ENCODE data around the gene AMD1. TPM values are rescaled to one million over a fixed set of nuclear protein-coding genes. Genes with fewer than 3 reads are reported as not detected.

AMD1 gene
- total and polyA plus RNA-seq, 12 donors: 15.4 to 64.1 (median 43.5) TPM

DNA sequence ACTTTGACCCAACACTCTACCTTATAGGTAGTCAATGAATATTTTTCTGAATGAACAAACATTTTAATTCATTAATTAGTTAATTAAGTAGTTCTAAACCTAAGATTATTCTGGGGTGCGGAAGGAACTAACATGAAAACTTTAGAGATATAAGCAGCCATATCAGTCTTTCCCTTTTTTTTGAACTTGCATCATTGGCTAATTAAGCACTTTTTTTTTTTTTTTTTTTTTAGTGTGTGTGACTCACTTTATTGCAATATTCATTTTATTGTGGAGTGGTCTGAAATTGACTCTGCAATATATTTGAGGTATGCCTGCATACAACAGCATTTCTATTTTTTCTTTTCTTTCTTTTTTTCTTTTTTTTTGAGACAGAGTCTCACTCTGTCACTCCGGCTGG lies 21.8 kb upstream of the AMD1 start:
- DNase-seq: no peak
- Histone ChIP-seq H3K27ac (no peak overlapping the region), H3K4me1 (replicated peaks in 1 of 2) (no peaks in the 10 kb centered on the region), H3K9me3 (replicated peaks in 1 of 3) (no peaks in the 10 kb centered on the region), H3K27me3 (no peaks in the 10 kb centered on the region), H3K36me3 (replicated peaks in 1 of 2) (no peaks in the 10 kb centered on the region), H3K4me3 (no peak overlapping the region)
- TF ChIP-seq POLR2A (IDR thresholded peaks at IDR 0.05): no peak
- TF ChIP-seq, protein P1, sequence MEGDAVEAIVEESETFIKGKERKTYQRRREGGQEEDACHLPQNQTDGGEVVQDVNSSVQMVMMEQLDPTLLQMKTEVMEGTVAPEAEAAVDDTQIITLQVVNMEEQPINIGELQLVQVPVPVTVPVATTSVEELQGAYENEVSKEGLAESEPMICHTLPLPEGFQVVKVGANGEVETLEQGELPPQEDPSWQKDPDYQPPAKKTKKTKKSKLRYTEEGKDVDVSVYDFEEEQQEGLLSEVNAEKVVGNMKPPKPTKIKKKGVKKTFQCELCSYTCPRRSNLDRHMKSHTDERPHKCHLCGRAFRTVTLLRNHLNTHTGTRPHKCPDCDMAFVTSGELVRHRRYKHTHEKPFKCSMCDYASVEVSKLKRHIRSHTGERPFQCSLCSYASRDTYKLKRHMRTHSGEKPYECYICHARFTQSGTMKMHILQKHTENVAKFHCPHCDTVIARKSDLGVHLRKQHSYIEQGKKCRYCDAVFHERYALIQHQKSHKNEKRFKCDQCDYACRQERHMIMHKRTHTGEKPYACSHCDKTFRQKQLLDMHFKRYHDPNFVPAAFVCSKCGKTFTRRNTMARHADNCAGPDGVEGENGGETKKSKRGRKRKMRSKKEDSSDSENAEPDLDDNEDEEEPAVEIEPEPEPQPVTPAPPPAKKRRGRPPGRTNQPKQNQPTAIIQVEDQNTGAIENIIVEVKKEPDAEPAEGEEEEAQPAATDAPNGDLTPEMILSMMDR (IDR thresholded peaks at IDR 0.05): no peak
- 93 to 96% (median 94%) methylated on average over 2 of the region's 2 CpGs for WGBS, 4 donors
- intact Hi-C loops (cut with DNase I): no loop called here

DNA sequence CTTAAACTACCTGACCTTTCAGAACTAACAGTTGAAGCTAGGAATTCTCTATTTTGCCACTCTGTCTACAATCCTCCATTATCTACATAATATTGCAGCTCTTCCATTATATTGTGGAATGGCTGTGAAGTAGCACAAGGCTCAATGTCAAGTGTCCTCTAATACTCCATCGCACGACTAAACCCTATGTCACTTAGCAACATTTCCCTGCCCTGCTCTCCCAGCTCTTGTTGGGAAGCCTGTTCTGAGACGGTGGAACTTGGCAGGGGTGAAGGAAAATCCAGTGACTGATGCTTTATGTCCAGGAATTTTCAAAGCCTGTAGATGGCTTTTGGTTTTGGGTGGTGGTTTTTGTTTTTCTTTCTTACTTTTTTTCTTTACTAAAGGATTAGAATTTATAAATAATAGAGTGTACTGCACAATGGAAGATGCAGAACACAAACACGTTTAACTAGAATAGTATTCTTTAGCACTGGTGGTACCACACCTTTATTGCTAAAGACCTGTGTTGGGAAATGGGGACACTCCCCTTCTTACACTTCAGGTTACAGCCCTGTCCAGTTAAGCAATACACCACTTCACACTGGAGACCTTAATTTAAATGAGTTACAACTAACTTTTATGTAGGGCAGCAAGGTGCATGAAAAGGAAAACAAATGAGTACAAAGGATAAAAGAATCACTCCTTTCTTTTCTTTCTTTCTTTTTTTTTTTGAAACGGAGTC lies 20.7 kb upstream of the AMD1 start:
- Histone ChIP-seq H3K9me3 (replicated peaks in 1 of 3) (no peaks in the 10 kb centered on the region), H3K4me3 (no peak overlapping the region), H3K27me3 (no peaks in the 10 kb centered on the region), H3K36me3 (replicated peaks in 1 of 2) (no peaks in the 10 kb centered on the region), H3K4me1 (replicated peaks in 1 of 2) (no peaks in the 10 kb centered on the region), H3K27ac (no peak overlapping the region)
- peak in 1 of 7 donors; percentile 2 for DNase-seq
- 77 to 85% (median 78%) methylated on average over 5 of the region's 5 CpGs for WGBS, 4 donors
- TF ChIP-seq, protein P1 (IDR thresholded peaks at IDR 0.05): no peak
- intact Hi-C loops (cut with DNase I): no loop called here

DNA sequence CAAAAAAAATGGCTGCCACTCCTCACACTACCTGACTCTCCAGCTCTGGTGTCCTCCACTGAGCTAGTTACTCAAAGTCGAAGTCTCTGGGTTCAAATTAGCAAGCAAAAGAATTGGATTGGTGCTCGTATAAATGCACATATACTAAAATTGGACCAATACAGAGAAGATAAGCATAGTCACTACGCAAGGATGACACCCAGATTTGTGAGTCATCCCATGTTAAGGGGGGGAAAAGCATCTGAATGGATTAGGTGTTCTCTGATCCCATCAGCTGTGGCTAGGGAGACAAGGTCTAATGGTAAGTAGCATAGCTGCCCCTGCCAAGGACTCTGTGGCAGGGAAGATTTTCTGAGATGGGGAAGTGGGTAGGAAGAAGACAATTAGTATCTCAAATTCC lies 18.3 kb upstream of the AMD1 start:
- H3K9me3 ChIP-seq (replicated peaks in 1 of 3): no peaks in the 10 kb centered on the region
- TF ChIP-seq POLR2A (IDR thresholded peaks at IDR 0.05): no peak
- TF ChIP-seq, protein P1 (IDR thresholded peaks at IDR 0.05): no peak
- no peak overlapping the region for H3K27ac ChIP-seq
- intact Hi-C loops (cut with DNase I): no loop called here
- no peaks in the 10 kb centered on the region for H3K27me3 ChIP-seq
- peak in 1 of 7 donors; percentile 7 for DNase-seq
- H3K4me3 ChIP-seq: no peak overlapping the region
- WGBS, 4 donors: 81 to 96% (median 88%) methylated on average over 3 of the region's 3 CpGs
- H3K36me3 ChIP-seq (replicated peaks in 1 of 2): no peaks in the 10 kb centered on the region
- H3K4me1 ChIP-seq (replicated peaks in 1 of 2): no peaks in the 10 kb centered on the region

DNA sequence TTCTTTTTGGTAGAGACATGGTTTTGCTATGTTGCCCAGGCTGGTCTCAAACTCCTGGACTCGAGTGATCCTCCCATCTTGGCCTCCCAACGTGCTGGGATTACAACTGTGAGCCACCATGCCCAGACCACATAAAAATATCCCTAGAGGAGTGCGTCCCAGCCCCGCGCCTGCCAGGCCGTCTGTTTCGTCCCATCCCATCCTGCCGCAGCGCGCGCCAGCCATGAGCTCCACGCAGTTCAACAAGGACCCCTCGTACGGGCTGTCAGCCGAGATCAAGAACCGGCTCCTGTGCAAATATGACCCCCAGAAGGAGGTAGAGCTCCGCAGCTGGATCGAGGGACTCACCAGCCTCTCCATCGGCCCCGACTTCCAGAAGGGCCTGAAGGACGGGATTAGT lies 16.6 kb upstream of the AMD1 start:
- 94 to 97% (median 96%) methylated on average over 20 to 21 of the region's 21 CpGs for WGBS, 4 donors
- Histone ChIP-seq H3K27ac (no peak overlapping the region), H3K36me3 (replicated peaks in 1 of 2) (no peaks in the 10 kb centered on the region), H3K9me3 (replicated peaks in 1 of 3) (no peaks in the 10 kb centered on the region), H3K4me1 (replicated peaks in 1 of 2) (no peaks in the 10 kb centered on the region), H3K4me3 (no peak overlapping the region), H3K27me3 (no peaks in the 10 kb centered on the region)
- DNase-seq: peak in 1 of 7 donors; percentile 36
- TF ChIP-seq, protein P1 (IDR thresholded peaks at IDR 0.05): no peak
- TF ChIP-seq POLR2A (IDR thresholded peaks at IDR 0.05): no peak
- intact Hi-C loops (cut with DNase I): no loop called here
